Activated naive CD4-positive, alpha-beta T cell treated with Interleukin-2 at 50 U/mL for 16 hours (primary cell): Measurements from ENCODE around the gene AVPR2.

ENCODE experiments used
- DNase-seq: peaks from one replicate; pipeline ENCODE4 v3.0.0-alpha.2; 2020

Gene AVPR2

GRCh38 chrX:153871946-153872878 lies 32.3 kb upstream of the AVPR2 start:
- no peak for DNase-seq

GRCh38 chrX:153873282-153874084 lies 31.0 kb upstream of the AVPR2 start:
- DNase-seq, result no peak

GRCh38 chrX:153874085-153874365 lies 30.4 kb upstream of the AVPR2 start:
- no peak for DNase-seq

- DNase-seq, result no peak
Measured at GRCh38 chrX:153874366-153875125, 29.9 kb upstream of the AVPR2 start.

- DNase-seq, result peak; percentile 68
Measured at GRCh38 chrX:153875391-153876111, 28.9 kb upstream of the AVPR2 start.

GRCh38 chrX:153876112-153876491 lies 28.4 kb upstream of the AVPR2 start:
- DNase-seq, result no peak

- DNase-seq, result no peak
Measured at GRCh38 chrX:153877571-153878261, 26.8 kb upstream of the AVPR2 start.

GRCh38 chrX:153878345-153878744 lies 26.1 kb upstream of the AVPR2 start:
- DNase-seq, result no peak

GRCh38 chrX:153878969-153879653 lies 25.4 kb upstream of the AVPR2 start:
- peak; percentile 21 for DNase-seq

GRCh38 chrX:153879741-153880439 lies 24.6 kb upstream of the AVPR2 start:
- no peak for DNase-seq

- no peak for DNase-seq
Measured at GRCh38 chrX:153880440-153880815, 24.0 kb upstream of the AVPR2 start.

GRCh38 chrX:153881281-153881680 lies 23.2 kb upstream of the AVPR2 start:
- DNase-seq, result no peak

GRCh38 chrX:153882086-153882498 lies 22.4 kb upstream of the AVPR2 start:
- no peak for DNase-seq

- no peak for DNase-seq
Measured at GRCh38 chrX:153882557-153882956, 21.9 kb upstream of the AVPR2 start.

GRCh38 chrX:153883163-153883843 lies 21.2 kb upstream of the AVPR2 start:
- DNase-seq, result no peak

- DNase-seq, result no peak
Measured at GRCh38 chrX:153884136-153884535, 20.3 kb upstream of the AVPR2 start.

- no peak for DNase-seq
Measured at GRCh38 chrX:153884590-153884989, 19.9 kb upstream of the AVPR2 start.

- no peak for DNase-seq
Measured at GRCh38 chrX:153885208-153885787, 19.2 kb upstream of the AVPR2 start.

- DNase-seq, result peak; percentile 24
Measured at GRCh38 chrX:153885968-153886903, 18.2 kb upstream of the AVPR2 start, which contains the start of gene L1CAM. Gene L1CAM, minus strand, starts transcription at chrX:153886173. Its CDS starts 10,337 bp downstream, at chrX:153875836.
